Activated CD4-positive, CD25-positive, alpha-beta regulatory T cell treated with anti-CD3 and anti-CD28 coated beads, Interleukin-2, amount 50 U/mL, for 72 hours (primary cell): ENCODE measurements around the gene RELN.
"Not testable (repeated sequence)": the region's sequence is repeated elsewhere in the genome, so short reads cannot be mapped to it uniquely, and the experiment has no call there.

ENCODE experiments used
- DNase-seq: peaks from one replicate; pipeline ENCODE4 v3.0.0; 2021

The RELN gene

GRCh38 chr7:103989200-103989784 is at the start of gene RELN:
RELN (minus strand) TSS chr7:103989658; CDS start chr7:103989356, 302 bp downstream.
- no peak for DNase-seq

- no peak for DNase-seq
Measured at GRCh38 chr7:104038136-104038535, 48.7 kb upstream of the RELN start.

- not testable (repeated sequence) for DNase-seq
Measured at GRCh38 chr7:104036889-104037288, 47.4 kb upstream of the RELN start.

- no peak for DNase-seq
Measured at GRCh38 chr7:104035351-104035750, 45.9 kb upstream of the RELN start.

- DNase-seq, result no peak
Measured at GRCh38 chr7:104034679-104035078, 45.2 kb upstream of the RELN start.

GRCh38 chr7:104033837-104034236 is 44.4 kb upstream of the RELN start:
- no peak for DNase-seq

- DNase-seq, result no peak
Measured at GRCh38 chr7:104032486-104032885, 43.0 kb upstream of the RELN start.

- no peak for DNase-seq
Measured at GRCh38 chr7:104029765-104030164, 40.3 kb upstream of the RELN start.

- DNase-seq, result no peak
Measured at GRCh38 chr7:104024632-104025031, 35.2 kb upstream of the RELN start.

GRCh38 chr7:104023100-104023499 is 33.6 kb upstream of the RELN start:
- no peak for DNase-seq

GRCh38 chr7:104018425-104018824 is 29.0 kb upstream of the RELN start:
- no peak for DNase-seq

- no peak for DNase-seq
Measured at GRCh38 chr7:104017001-104017400, 27.5 kb upstream of the RELN start.

GRCh38 chr7:104012835-104013234 is 23.4 kb upstream of the RELN start:
- DNase-seq, result no peak

GRCh38 chr7:104011829-104012228 is 22.4 kb upstream of the RELN start:
- DNase-seq, result no peak

GRCh38 chr7:104010052-104010909 is 20.8 kb upstream of the RELN start:
- no peak for DNase-seq

- DNase-seq, result no peak
Measured at GRCh38 chr7:104008107-104008506, 18.6 kb upstream of the RELN start.

- no peak for DNase-seq
Measured at GRCh38 chr7:104007614-104008013, 18.2 kb upstream of the RELN start.

GRCh38 chr7:104005197-104005596 is 15.7 kb upstream of the RELN start:
- no peak for DNase-seq

- DNase-seq, result no peak
Measured at GRCh38 chr7:103996639-103997038, 7.2 kb upstream of the RELN start.

- DNase-seq, result no peak
Measured at GRCh38 chr7:103996017-103996551, 6.6 kb upstream of the RELN start.

- no peak for DNase-seq
Measured at GRCh38 chr7:103995554-103995953, 6.1 kb upstream of the RELN start.

GRCh38 chr7:103993551-103993950 is 4.1 kb upstream of the RELN start:
- DNase-seq, result no peak

GRCh38 chr7:103991406-103991805 is 1.9 kb upstream of the RELN start:
- no peak for DNase-seq

- DNase-seq, result no peak
Measured at GRCh38 chr7:103990991-103991390, 1.5 kb upstream of the RELN start.
